AG09309 (cell line): ENCODE data around the gene PRICKLE1.

ENCODE experiments used
- DNase-seq: peaks from one replicate; pipeline ENCODE4 v3.0.0-alpha.2; 2010; ENCODE audit warnings: low read depth
- H3K4me3 ChIP-seq: 2 replicates; pipeline ENCODE4 v1.5.1; 2011; ENCODE audit warnings: mild to moderate bottlenecking, low read depth, low read length, moderate library complexity; ENCODE audit not compliant: control insufficient read depth
- TF ChIP-seq, protein P1 (sequence below): IDR thresholded peaks from 2 replicates; pipeline ENCODE4 v1.5.1; 2011; ENCODE audit warnings: mild to moderate bottlenecking, low read depth, low read length, inconsistent platforms; ENCODE audit not compliant: insufficient read depth, control insufficient read depth; ENCODE audit errors: missing control alignments

PRICKLE1 gene

DNA sequence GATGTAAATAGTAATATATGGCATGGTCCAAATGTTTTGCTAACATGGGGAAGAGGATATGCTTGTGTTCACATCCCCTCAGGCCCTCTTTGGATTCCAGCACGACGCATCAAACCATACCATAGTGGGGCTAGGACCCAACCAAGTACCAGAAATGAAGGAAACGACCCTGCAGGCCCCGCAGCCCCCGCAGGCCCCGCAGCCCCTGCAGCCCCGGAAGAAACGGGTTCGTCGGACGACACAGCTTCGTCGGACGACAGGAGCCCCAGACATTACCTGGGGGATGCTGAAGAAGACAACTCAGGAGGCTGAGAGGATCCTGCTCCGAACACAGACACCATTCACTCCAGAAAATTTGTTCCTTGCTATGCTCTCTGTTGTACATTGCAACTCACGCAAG, 143.7 kb downstream of the PRICKLE1 start:
- TF ChIP-seq, protein P1, sequence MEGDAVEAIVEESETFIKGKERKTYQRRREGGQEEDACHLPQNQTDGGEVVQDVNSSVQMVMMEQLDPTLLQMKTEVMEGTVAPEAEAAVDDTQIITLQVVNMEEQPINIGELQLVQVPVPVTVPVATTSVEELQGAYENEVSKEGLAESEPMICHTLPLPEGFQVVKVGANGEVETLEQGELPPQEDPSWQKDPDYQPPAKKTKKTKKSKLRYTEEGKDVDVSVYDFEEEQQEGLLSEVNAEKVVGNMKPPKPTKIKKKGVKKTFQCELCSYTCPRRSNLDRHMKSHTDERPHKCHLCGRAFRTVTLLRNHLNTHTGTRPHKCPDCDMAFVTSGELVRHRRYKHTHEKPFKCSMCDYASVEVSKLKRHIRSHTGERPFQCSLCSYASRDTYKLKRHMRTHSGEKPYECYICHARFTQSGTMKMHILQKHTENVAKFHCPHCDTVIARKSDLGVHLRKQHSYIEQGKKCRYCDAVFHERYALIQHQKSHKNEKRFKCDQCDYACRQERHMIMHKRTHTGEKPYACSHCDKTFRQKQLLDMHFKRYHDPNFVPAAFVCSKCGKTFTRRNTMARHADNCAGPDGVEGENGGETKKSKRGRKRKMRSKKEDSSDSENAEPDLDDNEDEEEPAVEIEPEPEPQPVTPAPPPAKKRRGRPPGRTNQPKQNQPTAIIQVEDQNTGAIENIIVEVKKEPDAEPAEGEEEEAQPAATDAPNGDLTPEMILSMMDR = no peak
- H3K4me3 ChIP-seq = no peak overlapping the region
- DNase-seq = no peak

DNA sequence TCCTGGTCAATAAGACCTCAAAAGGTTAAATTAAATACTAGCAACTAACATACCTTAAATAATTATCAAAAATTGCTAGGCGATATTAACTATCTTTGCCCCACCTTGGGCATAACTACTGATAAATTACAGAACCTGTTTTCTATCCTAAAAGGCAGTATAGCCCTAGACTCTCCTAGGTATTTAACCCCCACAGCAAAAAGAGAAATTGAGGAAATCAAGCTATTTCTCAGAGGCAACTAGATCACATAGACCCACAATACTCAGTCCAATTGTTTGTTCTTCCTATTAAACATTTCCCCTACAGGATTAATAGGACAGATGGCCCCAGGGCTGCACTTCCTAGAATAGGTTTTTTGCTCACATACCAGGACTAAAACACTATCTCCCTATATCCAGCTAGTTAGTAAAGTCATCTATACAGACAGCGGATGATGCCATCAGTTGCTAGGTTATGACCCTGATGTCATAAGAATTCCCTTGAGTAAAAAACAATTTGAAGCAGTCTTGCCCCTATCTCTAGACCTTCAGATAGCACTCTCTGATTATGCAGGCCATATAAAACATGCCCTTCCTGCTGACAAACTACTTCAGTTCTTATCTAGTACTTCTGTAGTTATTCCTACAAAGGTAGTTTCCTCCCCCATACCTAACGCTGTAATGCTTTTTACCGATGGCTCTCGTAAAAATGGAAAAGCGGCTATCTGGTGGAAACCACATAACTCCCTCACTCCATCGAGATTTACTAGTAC, 145.2 kb downstream of the PRICKLE1 start:
- no peak overlapping the region for H3K4me3 ChIP-seq
- no peak for DNase-seq
- TF ChIP-seq, protein P1 = no peak

DNA sequence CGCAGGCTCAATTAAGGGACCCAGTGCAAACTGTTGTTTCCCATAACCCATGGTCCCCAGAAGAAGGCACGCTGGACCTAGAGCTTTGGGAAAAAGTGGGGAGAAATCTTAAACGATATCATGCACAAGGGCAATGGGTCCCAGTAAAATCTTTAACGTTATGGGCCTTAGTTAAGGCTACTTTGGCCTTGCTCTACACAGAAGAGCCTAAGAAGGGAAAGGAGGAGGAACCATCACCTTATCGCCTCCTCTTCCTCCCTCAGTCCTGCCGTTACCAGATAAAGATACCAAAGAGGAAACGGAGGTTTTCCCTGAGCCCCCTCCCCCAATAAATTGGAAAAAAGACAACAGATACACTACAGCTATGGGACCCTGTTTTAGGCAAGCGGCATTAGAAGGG, 146.7 kb downstream of the PRICKLE1 start:
- H3K4me3 ChIP-seq = no peak overlapping the region
- no peak for DNase-seq
- TF ChIP-seq, protein P1 = no peak

DNA sequence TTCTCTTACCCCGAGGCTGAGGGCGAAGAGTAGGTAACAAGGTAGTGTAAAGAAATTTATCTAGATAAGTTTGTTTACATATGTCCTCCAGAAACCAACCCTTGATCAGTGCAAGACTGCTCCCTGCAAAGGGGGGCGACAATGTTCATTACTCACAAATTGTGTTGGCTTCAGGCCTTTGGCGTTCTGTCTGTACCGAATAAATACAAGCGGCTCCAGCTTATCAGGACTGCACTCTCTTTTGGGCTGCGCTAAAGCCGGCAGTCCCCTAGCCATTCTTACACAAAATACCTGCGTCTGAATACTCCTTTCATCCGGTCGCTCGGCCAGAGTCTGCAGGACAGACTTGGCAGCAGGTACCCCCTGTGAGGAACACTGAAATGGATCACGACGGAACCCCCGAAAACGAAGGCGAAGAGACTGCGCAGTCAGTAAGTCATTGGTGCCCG, 147.2 kb downstream of the PRICKLE1 start:
- H3K4me3 ChIP-seq = no peak overlapping the region
- no peak for DNase-seq
- TF ChIP-seq, protein P1 = no peak

DNA sequence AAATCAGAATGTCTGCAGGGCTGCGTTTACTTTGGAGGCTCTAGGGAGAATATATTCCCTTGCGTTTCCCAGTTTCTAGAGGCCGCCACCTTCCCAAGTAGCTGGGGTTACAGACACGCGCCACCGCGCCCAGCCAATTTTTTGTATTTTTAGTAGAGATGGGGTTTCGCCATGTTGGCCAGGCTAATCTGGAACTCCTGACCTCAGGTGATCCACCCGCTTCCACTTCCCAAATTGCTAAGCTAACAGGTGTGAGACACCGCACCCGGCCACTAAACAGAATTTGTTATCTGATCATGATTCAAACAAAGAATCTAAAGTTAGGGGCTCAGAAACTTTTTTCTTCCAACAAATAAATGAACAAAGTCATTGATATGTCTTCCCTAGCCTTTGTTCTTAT, 148.9 kb downstream of the PRICKLE1 start:
- TF ChIP-seq, protein P1 = no peak
- no peak for DNase-seq
- H3K4me3 ChIP-seq = no peak overlapping the region

DNA sequence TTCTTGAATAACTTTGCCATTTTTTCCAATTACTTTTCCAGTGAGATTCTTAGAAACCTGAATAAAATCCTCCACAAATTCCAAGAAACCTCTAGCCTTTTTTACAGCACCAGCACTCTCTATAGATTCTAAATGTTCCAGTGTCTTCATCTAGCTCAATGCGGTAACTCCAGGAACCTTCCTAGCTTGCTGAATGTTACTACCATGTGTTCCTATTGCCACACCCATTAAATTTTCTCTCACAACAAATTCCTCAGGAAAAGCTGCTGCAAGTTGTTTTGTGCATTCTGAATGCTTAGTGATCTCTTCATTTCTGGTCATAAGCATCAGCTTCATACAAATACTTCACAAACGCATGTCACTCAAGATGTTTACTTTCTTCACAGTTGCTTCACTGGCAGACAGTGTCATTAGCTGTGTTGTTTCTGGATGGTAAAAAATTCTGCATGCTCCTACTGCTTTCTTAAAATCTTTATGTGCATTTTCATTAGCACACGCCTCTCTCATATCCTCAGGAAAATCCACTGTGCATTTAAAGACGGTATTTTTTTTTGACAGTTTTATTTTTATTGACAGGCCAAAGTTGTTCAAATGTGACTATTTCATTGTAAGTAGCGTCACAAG, 156.9 kb downstream of the PRICKLE1 start:
- H3K4me3 ChIP-seq = no peak overlapping the region
- TF ChIP-seq, protein P1 = no peak
- no peak for DNase-seq
